Measurements from ENCODE around the gene GJA1. TPM values are rescaled to one million over a fixed set of nuclear protein-coding genes. Genes with fewer than 3 reads are reported as not detected.
"Not testable (repeated sequence)": the region's sequence is repeated elsewhere in the genome, so short reads cannot be mapped to it uniquely, and the experiment has no call there.

Gene GJA1
- total and polyA plus RNA-seq, 2 donors from 2014 or later = 14.2 to 47.8 TPM

GRCh38 chr6:121443971-121444541, 8.6 kb downstream of the GJA1 start:
- DNase-seq = peak in 3 of 5 donors; percentile 23 to 76 (median 63)
- no peak overlapping the region for H3K9ac ChIP-seq (ENCODE audit: low read length in 3 of 3)
- intact Hi-C loops (cut with DNase I) = no loop called here
- TF ChIP-seq, protein P1, sequence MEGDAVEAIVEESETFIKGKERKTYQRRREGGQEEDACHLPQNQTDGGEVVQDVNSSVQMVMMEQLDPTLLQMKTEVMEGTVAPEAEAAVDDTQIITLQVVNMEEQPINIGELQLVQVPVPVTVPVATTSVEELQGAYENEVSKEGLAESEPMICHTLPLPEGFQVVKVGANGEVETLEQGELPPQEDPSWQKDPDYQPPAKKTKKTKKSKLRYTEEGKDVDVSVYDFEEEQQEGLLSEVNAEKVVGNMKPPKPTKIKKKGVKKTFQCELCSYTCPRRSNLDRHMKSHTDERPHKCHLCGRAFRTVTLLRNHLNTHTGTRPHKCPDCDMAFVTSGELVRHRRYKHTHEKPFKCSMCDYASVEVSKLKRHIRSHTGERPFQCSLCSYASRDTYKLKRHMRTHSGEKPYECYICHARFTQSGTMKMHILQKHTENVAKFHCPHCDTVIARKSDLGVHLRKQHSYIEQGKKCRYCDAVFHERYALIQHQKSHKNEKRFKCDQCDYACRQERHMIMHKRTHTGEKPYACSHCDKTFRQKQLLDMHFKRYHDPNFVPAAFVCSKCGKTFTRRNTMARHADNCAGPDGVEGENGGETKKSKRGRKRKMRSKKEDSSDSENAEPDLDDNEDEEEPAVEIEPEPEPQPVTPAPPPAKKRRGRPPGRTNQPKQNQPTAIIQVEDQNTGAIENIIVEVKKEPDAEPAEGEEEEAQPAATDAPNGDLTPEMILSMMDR (IDR thresholded peaks at IDR 0.05; ENCODE audit: borderline replicate concordance, extremely low read depth, insufficient read depth) = no peak
- no peak for FAIRE-seq
- no peaks in the 10 kb centered on the region for H3K27me3 ChIP-seq (ENCODE audit: control insufficient read depth, insufficient read depth, low read length)
- H3K4me3 ChIP-seq (ENCODE audit: low read length in 3 of 3) = no peak overlapping the region
- H3K9me3 ChIP-seq (ENCODE audit: control insufficient read depth in 2 of 3, insufficient read depth in 1 of 3, low read length in 3 of 3) = no peaks in the 10 kb centered on the region
- H3K36me3 ChIP-seq (ENCODE audit: control insufficient read depth in 2 of 3, insufficient read depth in 3 of 3, low read length in 3 of 3) = peaks cover 0 to 6% (median 0%) of the 10 kb centered on the region in 3 donors
- H3K27ac ChIP-seq (ENCODE audit: low read depth in 2 of 2, low read length in 2 of 2) = no peak overlapping the region
- H3K4me1 ChIP-seq (ENCODE audit: control insufficient read depth in 2 of 3, insufficient read depth in 2 of 3, low read depth in 1 of 3, low read length in 3 of 3) = no peaks in the 10 kb centered on the region

DNA sequence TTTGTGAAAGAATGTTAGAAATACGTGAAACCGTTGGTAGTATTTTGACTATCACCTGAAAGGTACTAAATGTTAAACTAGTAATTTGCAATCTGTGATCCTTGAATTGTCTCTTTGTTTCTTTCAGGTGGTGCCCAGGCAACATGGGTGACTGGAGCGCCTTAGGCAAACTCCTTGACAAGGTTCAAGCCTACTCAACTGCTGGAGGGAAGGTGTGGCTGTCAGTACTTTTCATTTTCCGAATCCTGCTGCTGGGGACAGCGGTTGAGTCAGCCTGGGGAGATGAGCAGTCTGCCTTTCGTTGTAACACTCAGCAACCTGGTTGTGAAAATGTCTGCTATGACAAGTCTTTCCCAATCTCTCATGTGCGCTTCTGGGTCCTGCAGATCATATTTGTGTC, 11.3 kb downstream of the GJA1 start:
- H3K9me3 ChIP-seq (ENCODE audit: control insufficient read depth in 2 of 3, insufficient read depth in 1 of 3, low read length in 3 of 3); H3K36me3 ChIP-seq (ENCODE audit: control insufficient read depth in 2 of 3, insufficient read depth in 3 of 3, low read length in 3 of 3); DNase-seq; FAIRE-seq; H3K9ac ChIP-seq (ENCODE audit: low read length in 3 of 3); H3K27me3 ChIP-seq (ENCODE audit: control insufficient read depth, insufficient read depth, low read length); intact Hi-C loops (cut with DNase I); H3K4me3 ChIP-seq (ENCODE audit: low read length in 3 of 3); H3K27ac ChIP-seq (ENCODE audit: low read depth in 2 of 2, low read length in 2 of 2); H3K4me1 ChIP-seq (ENCODE audit: control insufficient read depth in 2 of 3, insufficient read depth in 2 of 3, low read depth in 1 of 3, low read length in 3 of 3): not testable (repeated sequence)

DNA sequence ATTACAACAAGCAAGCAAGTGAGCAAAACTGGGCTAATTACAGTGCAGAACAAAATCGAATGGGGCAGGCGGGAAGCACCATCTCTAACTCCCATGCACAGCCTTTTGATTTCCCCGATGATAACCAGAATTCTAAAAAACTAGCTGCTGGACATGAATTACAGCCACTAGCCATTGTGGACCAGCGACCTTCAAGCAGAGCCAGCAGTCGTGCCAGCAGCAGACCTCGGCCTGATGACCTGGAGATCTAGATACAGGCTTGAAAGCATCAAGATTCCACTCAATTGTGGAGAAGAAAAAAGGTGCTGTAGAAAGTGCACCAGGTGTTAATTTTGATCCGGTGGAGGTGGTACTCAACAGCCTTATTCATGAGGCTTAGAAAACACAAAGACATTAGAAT, 12.3 kb downstream of the GJA1 start:
- H3K9me3 ChIP-seq (ENCODE audit: control insufficient read depth in 2 of 3, insufficient read depth in 1 of 3, low read length in 3 of 3); DNase-seq; FAIRE-seq; H3K27ac ChIP-seq (ENCODE audit: low read depth in 2 of 2, low read length in 2 of 2); H3K27me3 ChIP-seq (ENCODE audit: control insufficient read depth, insufficient read depth, low read length); H3K36me3 ChIP-seq (ENCODE audit: control insufficient read depth in 2 of 3, insufficient read depth in 3 of 3, low read length in 3 of 3); H3K4me1 ChIP-seq (ENCODE audit: control insufficient read depth in 2 of 3, insufficient read depth in 2 of 3, low read depth in 1 of 3, low read length in 3 of 3); intact Hi-C loops (cut with DNase I); H3K9ac ChIP-seq (ENCODE audit: low read length in 3 of 3); H3K4me3 ChIP-seq (ENCODE audit: low read length in 3 of 3): not testable (repeated sequence)

DNA sequence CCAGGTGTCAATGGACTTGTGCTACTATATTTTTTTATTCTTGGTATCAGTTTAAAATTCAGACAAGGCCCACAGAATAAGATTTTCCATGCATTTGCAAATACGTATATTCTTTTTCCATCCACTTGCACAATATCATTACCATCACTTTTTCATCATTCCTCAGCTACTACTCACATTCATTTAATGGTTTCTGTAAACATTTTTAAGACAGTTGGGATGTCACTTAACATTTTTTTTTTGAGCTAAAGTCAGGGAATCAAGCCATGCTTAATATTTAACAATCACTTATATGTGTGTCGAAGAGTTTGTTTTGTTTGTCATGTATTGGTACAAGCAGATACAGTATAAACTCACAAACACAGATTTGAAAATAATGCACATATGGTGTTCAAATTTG, 13.1 kb downstream of the GJA1 start:
- H3K4me3 ChIP-seq (ENCODE audit: low read length in 3 of 3); DNase-seq; H3K9ac ChIP-seq (ENCODE audit: low read length in 3 of 3); H3K4me1 ChIP-seq (ENCODE audit: control insufficient read depth in 2 of 3, insufficient read depth in 2 of 3, low read depth in 1 of 3, low read length in 3 of 3); intact Hi-C loops (cut with DNase I); H3K36me3 ChIP-seq (ENCODE audit: control insufficient read depth in 2 of 3, insufficient read depth in 3 of 3, low read length in 3 of 3); FAIRE-seq; H3K27ac ChIP-seq (ENCODE audit: low read depth in 2 of 2, low read length in 2 of 2); H3K9me3 ChIP-seq (ENCODE audit: control insufficient read depth in 2 of 3, insufficient read depth in 1 of 3, low read length in 3 of 3); H3K27me3 ChIP-seq (ENCODE audit: control insufficient read depth, insufficient read depth, low read length): not testable (repeated sequence)

DNA sequence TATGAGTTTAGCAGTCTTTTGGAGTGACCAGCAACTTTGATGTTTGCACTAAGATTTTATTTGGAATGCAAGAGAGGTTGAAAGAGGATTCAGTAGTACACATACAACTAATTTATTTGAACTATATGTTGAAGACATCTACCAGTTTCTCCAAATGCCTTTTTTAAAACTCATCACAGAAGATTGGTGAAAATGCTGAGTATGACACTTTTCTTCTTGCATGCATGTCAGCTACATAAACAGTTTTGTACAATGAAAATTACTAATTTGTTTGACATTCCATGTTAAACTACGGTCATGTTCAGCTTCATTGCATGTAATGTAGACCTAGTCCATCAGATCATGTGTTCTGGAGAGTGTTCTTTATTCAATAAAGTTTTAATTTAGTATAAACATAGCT, 13.9 kb downstream of the GJA1 start:
- FAIRE-seq = no peak
- no peaks in the 10 kb centered on the region for H3K4me1 ChIP-seq (ENCODE audit: control insufficient read depth in 2 of 3, insufficient read depth in 2 of 3, low read depth in 1 of 3, low read length in 3 of 3)
- no peak overlapping the region for H3K27ac ChIP-seq (ENCODE audit: low read depth in 2 of 2, low read length in 2 of 2)
- H3K4me3 ChIP-seq (ENCODE audit: low read length in 3 of 3) = no peak overlapping the region
- no peaks in the 10 kb centered on the region for H3K9me3 ChIP-seq (ENCODE audit: control insufficient read depth in 2 of 3, insufficient read depth in 1 of 3, low read length in 3 of 3)
- TF ChIP-seq, protein P1 (IDR thresholded peaks at IDR 0.05; ENCODE audit: borderline replicate concordance, extremely low read depth, insufficient read depth) = no peak
- DNase-seq = no peak
- intact Hi-C loops (cut with DNase I) = no loop called here
- H3K27me3 ChIP-seq (ENCODE audit: control insufficient read depth, insufficient read depth, low read length) = no peaks in the 10 kb centered on the region
- H3K9ac ChIP-seq (ENCODE audit: low read length in 3 of 3) = no peak overlapping the region
- H3K36me3 ChIP-seq (ENCODE audit: control insufficient read depth in 2 of 3, insufficient read depth in 3 of 3, low read length in 3 of 3) = peaks cover 0 to 6% (median 0%) of the 10 kb centered on the region in 3 donors
